Vagina (tissue), 2 donors: ENCODE results near the gene RNASEH2C. TPM values are rescaled to one million over a fixed set of nuclear protein-coding genes. Genes with fewer than 3 reads are reported as not detected.

Experiments
- DNase-seq, 2 donors: peaks; one replicate each; pipeline ENCODE4 v3.0.0-alpha.2; 2017; ENCODE audit errors: extremely low spot score in 2 of 2
- H3K27ac ChIP-seq: fragments of 200-600 bp; sonication (generic); one replicate; pipeline ENCODE4 v1.5.1; 2019
- H3K27me3 ChIP-seq: fragments of 200-600 bp; sonication (generic); one replicate; pipeline ENCODE4 v1.5.1; 2019
- H3K36me3 ChIP-seq, 2 donors: fragments of 200-600 bp; sonication (generic); one replicate each; pipeline ENCODE4 v1.5.1; 2017 to 2019
- H3K4me1 ChIP-seq: fragments of 200-600 bp; sonication (generic); one replicate; pipeline ENCODE4 v1.5.1; 2019
- H3K4me3 ChIP-seq, 2 donors: fragments of 200-600 bp; sonication (generic); 1 replicate in 1 of 2; 2 replicates in 1 of 2; pipeline ENCODE4 v1.5.1; 2016 to 2019
- H3K9me3 ChIP-seq: fragments of 200-600 bp; sonication (generic); one replicate; pipeline ENCODE4 v1.5.1; 2019
- POLR2A ChIP-seq, 2 donors: fragments of 450-650 bp; IDR thresholded peaks; one replicate each; pipeline ENCODE4 v1.6.1; 2017; ENCODE audit warnings: antibody characterized with exemption in 2 of 2, mild to moderate bottlenecking in 2 of 2, moderate library complexity in 2 of 2
- POLR2AphosphoS5 ChIP-seq, 2 donors: sonication (generic); formaldehyde crosslinking; IDR thresholded peaks; one replicate each; pipeline ENCODE4 v1.9.0; 2017; ENCODE audit warnings: antibody characterized with exemption in 2 of 2, mild to moderate bottlenecking in 2 of 2, low read depth in 1 of 2; ENCODE audit not compliant: insufficient read depth in 1 of 2
- intact Hi-C: fragments of 100-400 bp; cut with DNase I; formaldehyde crosslinking; loops from one replicate; pipeline ENCODE4 v1.15.1; 2023
- total RNA-seq: library from RNA; depleted of rRNA; stranded (reverse); fragments of >200 nt; gene quantifications from one replicate; pipeline ENCODE4 v1.2.3, GENCODE V29; 2016
- TF ChIP-seq, protein P1 (sequence below), 3 experiments: fragments of 450-650 bp in 2 of 3; fragments of 200-600 bp in 1 of 3; sonication (generic) in 1 of 3; IDR thresholded peaks; one replicate each; pipeline ENCODE4 v1.5.1; 2017 to 2019; ENCODE audit warnings: antibody characterized with exemption in 3 of 3, mild to moderate bottlenecking in 2 of 3, moderate library complexity in 2 of 3

RNASEH2C gene
- total RNA-seq, 1 donor from 2014 or later, result 66.8 TPM

GRCh38 chr11:65745049-65745448 lies 24.5 kb upstream of the RNASEH2C start:
- intact Hi-C loops, result no loop called here
- TF ChIP-seq, protein P1, sequence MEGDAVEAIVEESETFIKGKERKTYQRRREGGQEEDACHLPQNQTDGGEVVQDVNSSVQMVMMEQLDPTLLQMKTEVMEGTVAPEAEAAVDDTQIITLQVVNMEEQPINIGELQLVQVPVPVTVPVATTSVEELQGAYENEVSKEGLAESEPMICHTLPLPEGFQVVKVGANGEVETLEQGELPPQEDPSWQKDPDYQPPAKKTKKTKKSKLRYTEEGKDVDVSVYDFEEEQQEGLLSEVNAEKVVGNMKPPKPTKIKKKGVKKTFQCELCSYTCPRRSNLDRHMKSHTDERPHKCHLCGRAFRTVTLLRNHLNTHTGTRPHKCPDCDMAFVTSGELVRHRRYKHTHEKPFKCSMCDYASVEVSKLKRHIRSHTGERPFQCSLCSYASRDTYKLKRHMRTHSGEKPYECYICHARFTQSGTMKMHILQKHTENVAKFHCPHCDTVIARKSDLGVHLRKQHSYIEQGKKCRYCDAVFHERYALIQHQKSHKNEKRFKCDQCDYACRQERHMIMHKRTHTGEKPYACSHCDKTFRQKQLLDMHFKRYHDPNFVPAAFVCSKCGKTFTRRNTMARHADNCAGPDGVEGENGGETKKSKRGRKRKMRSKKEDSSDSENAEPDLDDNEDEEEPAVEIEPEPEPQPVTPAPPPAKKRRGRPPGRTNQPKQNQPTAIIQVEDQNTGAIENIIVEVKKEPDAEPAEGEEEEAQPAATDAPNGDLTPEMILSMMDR (IDR thresholded peaks at IDR 0.05), result no peak
- no peak for TF ChIP-seq POLR2AphosphoS5 (IDR thresholded peaks at IDR 0.05; ENCODE audit: insufficient read depth in 1 of 2, low read depth in 1 of 2)
- TF ChIP-seq POLR2A (IDR thresholded peaks at IDR 0.05), result no peak
- Histone ChIP-seq H3K36me3 (no peaks in the 10 kb centered on the region), H3K9me3 (no peaks in the 10 kb centered on the region), H3K27me3 (no peaks in the 10 kb centered on the region), H3K4me1 (no peaks in the 10 kb centered on the region), H3K4me3 (no peak overlapping the region), H3K27ac (no peak overlapping the region)
- DNase-seq, result no peak

- H3K27me3 ChIP-seq, result no peaks in the 10 kb centered on the region
- TF ChIP-seq POLR2AphosphoS5 (IDR thresholded peaks at IDR 0.05; ENCODE audit: insufficient read depth in 1 of 2, low read depth in 1 of 2) (no peak), POLR2A (IDR thresholded peaks at IDR 0.05) (no peak)
- TF ChIP-seq, protein P1 (IDR thresholded peaks at IDR 0.05), result no peak
- no peaks in the 10 kb centered on the region for H3K36me3 ChIP-seq
- H3K9me3 ChIP-seq, result no peaks in the 10 kb centered on the region
- intact Hi-C loops, result no loop called here
- H3K4me1 ChIP-seq, result no peaks in the 10 kb centered on the region
- H3K27ac ChIP-seq, result no peak overlapping the region
- no peak overlapping the region for H3K4me3 ChIP-seq
- no peak for DNase-seq
Measured at GRCh38 chr11:65744699-65745042, 24.1 kb upstream of the RNASEH2C start.

GRCh38 chr11:65744026-65744698 lies 23.6 kb upstream of the RNASEH2C start:
- Histone ChIP-seq H3K9me3 (no peaks in the 10 kb centered on the region), H3K27ac (no peak overlapping the region), H3K4me3 (no peak overlapping the region), H3K4me1 (no peaks in the 10 kb centered on the region), H3K27me3 (no peaks in the 10 kb centered on the region), H3K36me3 (no peaks in the 10 kb centered on the region)
- TF ChIP-seq POLR2AphosphoS5 (IDR thresholded peaks at IDR 0.05; ENCODE audit: insufficient read depth in 1 of 2, low read depth in 1 of 2) (no peak), POLR2A (IDR thresholded peaks at IDR 0.05) (no peak)
- TF ChIP-seq, protein P1 (IDR thresholded peaks at IDR 0.05), result no peak
- no peak for DNase-seq
- intact Hi-C loops, result no loop called here

GRCh38 chr11:65743681-65744025 lies 23.1 kb upstream of the RNASEH2C start:
- Histone ChIP-seq H3K27me3 (no peaks in the 10 kb centered on the region), H3K36me3 (no peaks in the 10 kb centered on the region), H3K4me1 (no peaks in the 10 kb centered on the region), H3K4me3 (no peak overlapping the region), H3K9me3 (no peaks in the 10 kb centered on the region), H3K27ac (no peak overlapping the region)
- no peak for DNase-seq
- intact Hi-C loops, result no loop called here
- TF ChIP-seq POLR2AphosphoS5 (IDR thresholded peaks at IDR 0.05; ENCODE audit: insufficient read depth in 1 of 2, low read depth in 1 of 2) (no peak), POLR2A (IDR thresholded peaks at IDR 0.05) (no peak)
- TF ChIP-seq, protein P1 (IDR thresholded peaks at IDR 0.05), result no peak

- TF ChIP-seq, protein P1 (IDR thresholded peaks at IDR 0.05), result no peak
- TF ChIP-seq POLR2A (IDR thresholded peaks at IDR 0.05), result no peak
- no peak for TF ChIP-seq POLR2AphosphoS5 (IDR thresholded peaks at IDR 0.05; ENCODE audit: insufficient read depth in 1 of 2, low read depth in 1 of 2)
- no peak for DNase-seq
- Histone ChIP-seq H3K4me1 (no peaks in the 10 kb centered on the region), H3K4me3 (no peak overlapping the region), H3K27me3 (no peaks in the 10 kb centered on the region), H3K36me3 (no peaks in the 10 kb centered on the region), H3K27ac (no peak overlapping the region), H3K9me3 (no peaks in the 10 kb centered on the region)
- intact Hi-C loops, result no loop called here
Measured at GRCh38 chr11:65742353-65742752, 21.8 kb upstream of the RNASEH2C start.
